Lower leg skin (tissue), 4 donors: ENCODE data around the gene SLC6A12. TPM values are rescaled to one million over a fixed set of nuclear protein-coding genes. Genes with fewer than 3 reads are reported as not detected.
"Not testable (repeated sequence)": the region's sequence is repeated elsewhere in the genome, so short reads cannot be mapped to it uniquely, and the experiment has no call there.

Source experiments
- DNase-seq, 2 donors: peaks; one replicate each; pipeline ENCODE4 v3.0.0-alpha.2; 2019; ENCODE audit warnings: low spot score in 2 of 2
- H3K4me3 ChIP-seq: fragments of 200-600 bp; sonication (generic); 2 replicates; pipeline ENCODE4 v1.5.1; 2017; ENCODE audit warnings: mild to moderate bottlenecking, low read depth; ENCODE audit not compliant: poor library complexity, severe bottlenecking
- POLR2A ChIP-seq, 2 donors: fragments of 450-650 bp; IDR thresholded peaks; one replicate each; pipeline ENCODE4 v1.6.1; 2016 to 2017; ENCODE audit warnings: antibody characterized with exemption in 2 of 2, mild to moderate bottlenecking in 1 of 2, moderate library complexity in 1 of 2
- WGBS, 2 donors: methylation state at CpG; one replicate each; pipeline ENCODE4 v1.1.5; 2018; 5-methylcytosine and 5-hydroxymethylcytosine counted together
- intact Hi-C: fragments of 100-400 bp; cut with DNase I; formaldehyde crosslinking; loops from one replicate; pipeline ENCODE4 v1.15.0; 2023; ENCODE audit warnings: low total_unique reads
- total RNA-seq, 4 donors: library from RNA; depleted of rRNA; stranded (reverse); fragments of >200 nt; gene quantifications; one replicate each; pipeline ENCODE4 v1.1.0, GENCODE V29; 2016
- TF ChIP-seq, protein P1 (sequence below), 3 donors: fragments of 450-650 bp; IDR thresholded peaks; one replicate each; pipeline ENCODE4 v1.5.1; 2016; ENCODE audit warnings: antibody characterized with exemption in 3 of 3, mild to moderate bottlenecking in 3 of 3, moderate library complexity in 2 of 3

The SLC6A12 gene
- total RNA-seq, 4 donors from 2014 or later, result 0.30 to 0.74 (median 0.71) TPM; not detected in 1

DNA sequence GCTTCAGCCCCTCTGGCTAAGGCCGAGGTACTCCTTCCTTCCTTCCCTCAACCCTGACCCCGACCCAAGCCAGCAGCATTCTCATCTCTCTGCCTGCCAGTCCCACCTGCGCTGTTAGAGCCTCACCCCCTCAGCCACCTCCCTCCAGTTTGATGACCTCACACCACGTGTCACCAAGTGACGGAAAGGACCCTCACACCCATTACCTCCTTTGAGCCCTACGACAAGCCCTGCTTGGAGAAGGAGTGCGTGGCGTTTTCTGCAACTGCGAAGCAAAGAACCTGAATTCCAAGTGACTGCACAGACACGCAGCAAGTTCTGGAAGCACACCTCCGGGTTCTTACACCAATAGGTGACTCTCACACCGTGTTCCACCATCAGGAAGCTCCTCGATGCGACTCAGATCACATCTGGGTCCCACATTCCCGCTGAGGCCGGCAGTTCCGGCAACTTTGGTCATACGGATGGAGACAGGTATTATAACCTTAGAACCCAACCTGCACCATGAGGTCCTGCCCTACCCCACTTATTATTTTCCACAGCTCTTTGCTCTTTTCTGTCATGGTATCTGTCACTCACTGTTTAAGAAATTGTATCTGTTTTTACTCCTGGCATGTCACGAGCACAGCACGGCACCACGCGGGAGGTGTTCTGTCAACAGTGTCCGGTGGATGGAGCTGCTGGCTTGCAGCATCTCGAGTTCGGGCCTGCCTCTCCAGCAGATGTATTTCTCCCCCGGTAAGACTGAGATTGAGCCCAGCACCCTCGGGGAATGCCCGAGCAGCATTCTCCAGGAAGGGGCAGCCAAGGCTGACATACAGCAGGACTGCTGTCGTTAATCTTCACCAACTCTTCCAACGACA is 5.0 kb upstream of the SLC6A12 start:
- H3K4me3 ChIP-seq, result no peak overlapping the region
- 61 to 64% methylated on average over 29 to 30 of the region's 30 CpGs for WGBS, 2 donors
- intact Hi-C loops, result no loop called here
- no peak for TF ChIP-seq POLR2A (IDR thresholded peaks at IDR 0.05)
- TF ChIP-seq, protein P1, sequence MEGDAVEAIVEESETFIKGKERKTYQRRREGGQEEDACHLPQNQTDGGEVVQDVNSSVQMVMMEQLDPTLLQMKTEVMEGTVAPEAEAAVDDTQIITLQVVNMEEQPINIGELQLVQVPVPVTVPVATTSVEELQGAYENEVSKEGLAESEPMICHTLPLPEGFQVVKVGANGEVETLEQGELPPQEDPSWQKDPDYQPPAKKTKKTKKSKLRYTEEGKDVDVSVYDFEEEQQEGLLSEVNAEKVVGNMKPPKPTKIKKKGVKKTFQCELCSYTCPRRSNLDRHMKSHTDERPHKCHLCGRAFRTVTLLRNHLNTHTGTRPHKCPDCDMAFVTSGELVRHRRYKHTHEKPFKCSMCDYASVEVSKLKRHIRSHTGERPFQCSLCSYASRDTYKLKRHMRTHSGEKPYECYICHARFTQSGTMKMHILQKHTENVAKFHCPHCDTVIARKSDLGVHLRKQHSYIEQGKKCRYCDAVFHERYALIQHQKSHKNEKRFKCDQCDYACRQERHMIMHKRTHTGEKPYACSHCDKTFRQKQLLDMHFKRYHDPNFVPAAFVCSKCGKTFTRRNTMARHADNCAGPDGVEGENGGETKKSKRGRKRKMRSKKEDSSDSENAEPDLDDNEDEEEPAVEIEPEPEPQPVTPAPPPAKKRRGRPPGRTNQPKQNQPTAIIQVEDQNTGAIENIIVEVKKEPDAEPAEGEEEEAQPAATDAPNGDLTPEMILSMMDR (IDR thresholded peaks at IDR 0.05), result no peak
- no peak for DNase-seq

DNA sequence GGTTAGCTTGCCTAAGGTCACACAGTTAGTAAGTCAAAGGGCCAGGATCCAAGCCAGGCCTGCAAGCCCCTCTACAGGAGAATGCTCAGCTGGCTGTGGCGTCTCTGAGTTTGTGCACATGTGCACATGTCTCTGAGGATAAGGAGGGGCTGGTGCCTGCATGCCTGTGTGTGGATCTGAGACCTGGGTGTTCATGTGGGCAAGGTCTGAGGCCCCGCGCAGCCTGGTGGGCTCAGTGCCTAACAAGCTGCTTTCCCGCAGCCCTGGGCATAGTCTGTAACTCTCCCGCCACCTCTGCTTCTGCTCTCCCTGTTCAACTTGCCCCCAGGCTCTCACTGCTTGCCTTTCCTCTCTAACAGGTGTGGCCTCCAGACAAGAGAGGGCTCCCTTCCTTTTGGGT is 4.3 kb upstream of the SLC6A12 start:
- 49 to 63% methylated on average over 4 to 5 of the region's 5 CpGs for WGBS, 2 donors

GRCh38 chr12:217029-217428 is 3.1 kb upstream of the SLC6A12 start:
- WGBS, 2 donors, result 74 to 80% methylated on average over 6 of the region's 6 CpGs
- DNase-seq, intact Hi-C loops, H3K4me3 ChIP-seq: not testable (repeated sequence)

More for the DNA sequence above, 4.3 kb upstream of the SLC6A12 start:
- no peak overlapping the region for H3K4me3 ChIP-seq
- TF ChIP-seq, protein P1 (IDR thresholded peaks at IDR 0.05), result no peak
- TF ChIP-seq POLR2A (IDR thresholded peaks at IDR 0.05), result no peak
- no peak for DNase-seq
- intact Hi-C loops, result no loop called here

DNA sequence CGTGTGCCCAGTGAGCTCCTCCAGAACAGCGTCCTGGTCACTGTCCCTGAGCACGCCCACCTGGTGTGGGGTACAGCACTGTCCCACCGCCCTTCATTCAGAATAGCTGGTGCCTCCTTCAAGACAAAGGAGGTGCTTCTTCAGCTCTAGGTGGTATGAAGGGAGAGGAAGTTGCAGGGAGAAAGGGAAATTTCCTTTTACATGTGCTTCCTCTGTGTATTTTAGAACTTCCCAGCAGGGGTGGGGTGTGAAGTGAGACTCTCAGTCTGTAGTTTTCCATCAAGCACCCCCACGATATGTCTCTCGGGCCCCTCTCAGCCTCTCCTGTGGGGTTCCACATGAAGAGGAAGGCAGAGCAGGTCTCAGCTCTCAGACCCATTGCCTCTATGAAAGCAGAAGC is 1.2 kb upstream of the SLC6A12 start:
- H3K4me3 ChIP-seq, result no peak overlapping the region
- WGBS, 2 donors, result 86 to 92% methylated on average over 6 of the region's 6 CpGs
- TF ChIP-seq, protein P1 (IDR thresholded peaks at IDR 0.05), result no peak
- no peak for TF ChIP-seq POLR2A (IDR thresholded peaks at IDR 0.05)
- intact Hi-C loops, result no loop called here
- DNase-seq, result no peak

DNA sequence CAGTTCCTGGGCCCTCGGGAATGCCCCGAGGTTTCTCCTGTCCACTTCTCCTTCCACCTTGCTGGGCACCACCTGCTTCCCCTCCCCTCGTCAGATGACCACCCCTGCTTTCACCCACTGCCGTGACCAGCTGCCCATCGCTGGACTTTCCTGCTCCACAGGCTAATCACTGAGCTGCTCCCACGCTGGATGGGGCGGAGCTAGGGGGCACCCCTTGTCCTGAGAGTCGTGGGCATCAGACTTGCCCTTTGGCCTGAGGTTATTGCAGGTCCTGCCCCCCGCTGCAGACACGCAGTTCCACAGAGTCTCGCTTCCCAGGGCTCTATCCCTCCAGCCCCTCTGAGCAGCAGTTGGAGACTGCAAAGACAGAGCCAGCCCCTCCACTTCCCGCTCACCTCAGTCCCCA is 427 bp downstream of the SLC6A12 start:
- no peak for TF ChIP-seq POLR2A (IDR thresholded peaks at IDR 0.05)
- WGBS, 2 donors, result 38 to 50% methylated on average over 12 of the region's 12 CpGs
- no peak for DNase-seq
- intact Hi-C loops, result no loop called here
- H3K4me3 ChIP-seq, result no peak overlapping the region

GRCh38 chr12:212715-213526 is 1.0 kb downstream of the SLC6A12 start:
- TF ChIP-seq, protein P1 (IDR thresholded peaks at IDR 0.05), result no peak
- no peak for TF ChIP-seq POLR2A (IDR thresholded peaks at IDR 0.05)
- H3K4me3 ChIP-seq, result no peak overlapping the region
- 39 to 44% methylated on average over 22 of the region's 22 CpGs for WGBS, 2 donors
- no peak for DNase-seq
- intact Hi-C loops, result no loop called here
